Loucy (cell line): ENCODE data around the gene NEUROG3.

Experiments used
- H2AFZ ChIP-seq: fragments of 200-600 bp; sonication (generic); 2 replicates; pipeline ENCODE4 v1.6.0; 2016; ENCODE audit warnings: antibody characterized with exemption, mild to moderate bottlenecking, low read length, moderate library complexity
- H3F3A ChIP-seq: fragments of 200-600 bp; 2 replicates; pipeline ENCODE4 v1.6.0; 2016; ENCODE audit warnings: antibody characterized with exemption, low read depth, mild to moderate bottlenecking
- H3K27me3 ChIP-seq: fragments of 200-600 bp; sonication (generic); 2 replicates; pipeline ENCODE4 v1.6.1; 2014; ENCODE audit warnings: low read length, mild to moderate bottlenecking; ENCODE audit not compliant: insufficient read depth, poor library complexity, severe bottlenecking
- H3K36me3 ChIP-seq: fragments of 200-600 bp; sonication (generic); 2 replicates; pipeline ENCODE4 v1.6.1; 2016; ENCODE audit warnings: low read length; ENCODE audit not compliant: insufficient read depth
- H3K4me1 ChIP-seq: fragments of 200-600 bp; sonication (generic); 2 replicates; pipeline ENCODE4 v1.5.1; 2014; ENCODE audit warnings: low read length, mild to moderate bottlenecking; ENCODE audit not compliant: insufficient read depth, poor library complexity, severe bottlenecking
- H3K4me2 ChIP-seq: fragments of 200-600 bp; sonication (generic); 2 replicates; pipeline ENCODE4 v1.6.0; 2014; ENCODE audit warnings: antibody characterized with exemption, low read length, low read depth, mild to moderate bottlenecking; ENCODE audit not compliant: poor library complexity, severe bottlenecking
- H3K4me3 ChIP-seq: fragments of 200-600 bp; sonication (generic); 2 replicates; pipeline ENCODE4 v1.5.1; 2014; ENCODE audit warnings: low read length, mild to moderate bottlenecking, mixed read lengths; ENCODE audit not compliant: poor library complexity, severe bottlenecking
- H3K79me2 ChIP-seq: fragments of 200-600 bp; sonication (generic); 2 replicates; pipeline ENCODE4 v1.6.1; 2014; ENCODE audit warnings: low read length; ENCODE audit not compliant: insufficient read depth
- H3K9ac ChIP-seq: fragments of 200-600 bp; sonication (generic); 2 replicates; pipeline ENCODE4 v1.6.0; 2014; ENCODE audit warnings: mild to moderate bottlenecking, low read depth, low read length, moderate library complexity; ENCODE audit not compliant: poor library complexity, severe bottlenecking
- H3K9me2 ChIP-seq: fragments of 200-600 bp; sonication (generic); replicated peaks from 2 replicates; pipeline ENCODE4 v1.6.1; 2016; ENCODE audit warnings: low read depth, low read length, mixed read lengths
- H3K9me3 ChIP-seq: fragments of 200-600 bp; sonication (generic); 2 replicates; pipeline ENCODE4 v1.6.1; 2014; ENCODE audit warnings: mild to moderate bottlenecking, antibody characterized with exemption, low read length, low read depth; ENCODE audit not compliant: insufficient read depth
- H4K20me1 ChIP-seq: fragments of 200-600 bp; sonication (generic); 2 replicates; pipeline ENCODE4 v1.6.0; 2014; ENCODE audit warnings: antibody characterized with exemption, low read length, mild to moderate bottlenecking; ENCODE audit not compliant: insufficient read depth, poor library complexity, severe bottlenecking
- EZH2phosphoT487 ChIP-seq: fragments of 200-600 bp; IDR thresholded peaks from 2 replicates; pipeline ENCODE4 v1.6.1; 2018; ENCODE audit warnings: antibody characterized with exemption, mild to moderate bottlenecking, moderate library complexity, borderline replicate concordance
- TF ChIP-seq, protein P1 (sequence below): fragments of 200-600 bp; sonication (generic); conservative IDR thresholded peaks from 2 replicates; pipeline ENCODE4 v1.5.1; 2014; ENCODE audit warnings: mild to moderate bottlenecking, antibody characterized with exemption, low read length

Gene NEUROG3

DNA sequence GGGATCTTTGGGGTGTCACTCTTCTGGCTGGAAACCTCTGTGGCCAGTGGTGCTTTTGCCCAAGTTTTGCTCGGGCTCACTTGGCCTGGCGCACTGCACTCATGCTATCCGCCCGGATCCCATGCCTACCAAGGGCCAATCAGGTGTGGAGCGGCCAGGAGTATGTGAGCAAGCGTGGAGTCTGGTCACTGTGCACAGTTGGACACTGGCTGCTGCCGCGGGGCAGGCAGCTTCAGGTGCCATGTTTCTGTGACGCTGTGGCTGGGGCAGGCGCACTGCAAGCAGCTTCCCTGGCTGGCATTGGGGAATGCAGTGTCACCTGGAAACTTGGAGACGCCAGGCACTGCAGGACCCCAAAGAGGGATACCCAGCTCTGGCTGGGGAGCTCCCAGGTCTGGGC, 45.3 kb downstream of the NEUROG3 start:
- no peaks in the 10 kb centered on the region for H3K79me2 ChIP-seq
- no peak for TF ChIP-seq EZH2phosphoT487
- TF ChIP-seq, protein P1, sequence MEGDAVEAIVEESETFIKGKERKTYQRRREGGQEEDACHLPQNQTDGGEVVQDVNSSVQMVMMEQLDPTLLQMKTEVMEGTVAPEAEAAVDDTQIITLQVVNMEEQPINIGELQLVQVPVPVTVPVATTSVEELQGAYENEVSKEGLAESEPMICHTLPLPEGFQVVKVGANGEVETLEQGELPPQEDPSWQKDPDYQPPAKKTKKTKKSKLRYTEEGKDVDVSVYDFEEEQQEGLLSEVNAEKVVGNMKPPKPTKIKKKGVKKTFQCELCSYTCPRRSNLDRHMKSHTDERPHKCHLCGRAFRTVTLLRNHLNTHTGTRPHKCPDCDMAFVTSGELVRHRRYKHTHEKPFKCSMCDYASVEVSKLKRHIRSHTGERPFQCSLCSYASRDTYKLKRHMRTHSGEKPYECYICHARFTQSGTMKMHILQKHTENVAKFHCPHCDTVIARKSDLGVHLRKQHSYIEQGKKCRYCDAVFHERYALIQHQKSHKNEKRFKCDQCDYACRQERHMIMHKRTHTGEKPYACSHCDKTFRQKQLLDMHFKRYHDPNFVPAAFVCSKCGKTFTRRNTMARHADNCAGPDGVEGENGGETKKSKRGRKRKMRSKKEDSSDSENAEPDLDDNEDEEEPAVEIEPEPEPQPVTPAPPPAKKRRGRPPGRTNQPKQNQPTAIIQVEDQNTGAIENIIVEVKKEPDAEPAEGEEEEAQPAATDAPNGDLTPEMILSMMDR = no peak
- no peaks in the 10 kb centered on the region for H3K9me3 ChIP-seq
- H4K20me1 ChIP-seq = no peaks in the 10 kb centered on the region
- H3F3A ChIP-seq = no peaks in the 10 kb centered on the region
- H3K4me2 ChIP-seq = no peak overlapping the region
- H3K9me2 ChIP-seq = no peaks in the 10 kb centered on the region
- no peak overlapping the region for H2AFZ ChIP-seq
- H3K9ac ChIP-seq = no peak overlapping the region
- no peaks in the 10 kb centered on the region for H3K4me1 ChIP-seq
- H3K27me3 ChIP-seq = no peaks in the 10 kb centered on the region
- H3K4me3 ChIP-seq = no peak overlapping the region
- H3K36me3 ChIP-seq = no peaks in the 10 kb centered on the region
